ENCODE measurements around the gene ARF1.
A peak's percentile ranks its signal among the peaks of the same experiment; 100 is the strongest.

Gene ARF1

DNA sequence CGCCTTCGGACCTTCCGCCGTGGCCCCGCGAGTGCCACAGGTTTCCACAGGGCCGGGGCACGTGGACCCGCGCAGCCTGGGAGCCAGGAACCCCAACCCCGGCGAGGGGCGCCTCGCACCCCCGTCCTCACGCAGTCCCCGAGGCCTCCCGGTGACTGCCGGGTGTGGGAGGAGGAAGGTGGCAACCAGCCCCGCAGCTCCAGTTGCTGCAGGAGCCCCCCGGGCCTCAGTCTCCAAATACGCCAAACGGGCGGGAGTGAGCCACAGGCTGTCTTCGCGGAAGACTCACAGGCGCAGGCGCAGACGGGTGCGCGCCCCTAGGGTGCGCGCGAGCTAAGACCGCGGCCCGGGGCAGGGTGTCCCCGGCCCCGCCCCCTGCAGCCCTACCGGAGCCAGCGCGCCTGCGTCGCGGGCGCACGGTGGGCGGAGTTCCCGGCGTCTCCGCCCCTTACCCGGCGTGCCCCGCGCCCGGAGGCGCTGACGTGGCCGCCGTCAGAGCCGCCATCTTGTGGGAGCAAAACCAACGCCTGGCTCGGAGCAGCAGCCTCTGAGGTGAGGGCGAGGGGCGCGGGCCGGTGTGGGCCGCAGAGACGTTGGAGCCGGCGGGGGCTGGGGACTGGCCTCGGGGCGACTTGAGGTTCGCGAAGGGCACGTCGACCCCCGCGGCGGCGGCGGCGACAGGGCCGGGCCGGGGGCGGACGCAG is at the start of gene ARF1:
Gene ARF1 (plus strand): TSS at position 495 of the 704 bp plus-strand sequence. CDS start 14,407 bp downstream, outside the sequence.
- peak; percentile 36 for DNase-seq

DNA sequence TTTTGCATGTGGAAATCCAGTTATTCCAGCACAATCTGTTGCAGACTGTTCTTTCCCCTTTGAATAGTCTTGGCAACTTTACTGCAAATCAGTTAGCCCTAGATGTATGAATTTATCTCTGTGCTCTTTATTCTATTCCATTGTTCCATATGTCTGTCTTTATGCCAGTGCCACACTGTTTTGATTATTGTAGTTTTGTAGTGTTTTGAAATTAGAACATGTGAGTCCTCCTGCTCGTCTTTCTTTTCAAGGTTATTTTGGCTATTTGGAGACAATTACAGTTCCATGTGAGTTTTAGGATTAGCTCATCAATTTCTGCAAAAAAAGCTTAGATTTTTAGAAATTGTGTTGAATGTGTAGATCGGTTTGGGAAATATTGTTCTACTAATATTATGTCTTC is 49.1 kb upstream of the ARF1 start:
- DNase-seq = no peak

DNA sequence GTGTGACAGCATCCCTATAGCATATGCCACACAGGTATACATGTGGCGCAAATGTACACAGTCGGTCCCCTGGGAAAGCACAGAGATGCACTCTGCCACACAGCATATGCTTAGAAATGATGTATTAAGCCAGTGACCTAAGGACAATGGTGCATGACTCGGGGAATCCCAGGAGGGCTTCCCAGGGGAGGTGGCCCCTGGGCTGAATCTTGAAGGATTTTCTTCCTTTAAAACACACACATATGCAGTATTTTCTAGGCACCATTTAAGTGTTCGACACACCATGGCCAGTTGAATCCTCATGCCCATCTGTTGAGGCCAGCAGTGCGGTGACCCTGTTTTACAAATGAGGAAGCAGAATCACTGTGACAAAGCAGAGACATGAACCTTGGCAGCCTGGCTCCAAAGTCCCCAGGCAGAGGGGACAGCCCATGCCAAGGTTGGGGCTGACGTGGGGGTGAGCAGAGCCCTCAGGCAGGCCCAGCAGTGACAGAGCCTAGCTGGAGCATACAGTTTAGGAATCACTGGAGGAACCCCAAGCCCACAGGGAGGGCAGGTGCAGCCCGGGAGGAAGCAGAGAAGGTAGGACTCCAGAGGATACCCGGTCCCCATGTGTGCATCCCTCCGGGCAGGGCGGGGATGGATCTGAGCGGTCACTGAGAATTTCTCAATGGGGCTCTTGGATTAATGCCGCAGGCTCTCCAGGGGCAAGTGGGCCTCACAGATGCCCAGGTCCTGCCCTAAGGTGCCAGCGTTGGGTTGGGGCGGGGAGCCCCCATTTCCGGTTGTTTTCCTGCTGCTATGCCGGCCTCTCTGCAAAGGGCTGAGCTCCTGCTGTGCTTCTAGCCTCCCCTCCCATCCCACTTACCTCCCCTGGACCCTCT is 47.3 kb upstream of the ARF1 start:
- no peak for DNase-seq

DNA sequence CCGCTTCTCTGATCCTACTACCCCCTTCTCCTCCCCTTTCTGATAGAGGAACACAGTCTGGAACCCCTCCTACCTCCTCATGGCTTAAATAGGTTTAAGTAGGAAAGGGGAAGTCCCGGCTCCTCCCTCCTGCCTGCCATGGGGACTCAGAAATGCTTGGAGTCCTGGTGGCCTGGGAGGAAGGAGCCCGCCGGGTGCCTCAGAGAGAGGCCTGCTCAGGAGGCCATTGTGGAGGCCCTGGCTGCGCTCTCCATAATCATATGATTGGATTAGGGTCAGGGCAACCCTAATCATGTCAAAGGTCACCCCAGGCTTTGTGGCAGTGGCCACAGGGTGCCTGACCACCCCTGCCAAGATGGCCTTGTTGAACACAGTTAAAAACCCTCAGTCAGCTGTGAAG is 46.7 kb upstream of the ARF1 start:
- no peak for DNase-seq

DNA sequence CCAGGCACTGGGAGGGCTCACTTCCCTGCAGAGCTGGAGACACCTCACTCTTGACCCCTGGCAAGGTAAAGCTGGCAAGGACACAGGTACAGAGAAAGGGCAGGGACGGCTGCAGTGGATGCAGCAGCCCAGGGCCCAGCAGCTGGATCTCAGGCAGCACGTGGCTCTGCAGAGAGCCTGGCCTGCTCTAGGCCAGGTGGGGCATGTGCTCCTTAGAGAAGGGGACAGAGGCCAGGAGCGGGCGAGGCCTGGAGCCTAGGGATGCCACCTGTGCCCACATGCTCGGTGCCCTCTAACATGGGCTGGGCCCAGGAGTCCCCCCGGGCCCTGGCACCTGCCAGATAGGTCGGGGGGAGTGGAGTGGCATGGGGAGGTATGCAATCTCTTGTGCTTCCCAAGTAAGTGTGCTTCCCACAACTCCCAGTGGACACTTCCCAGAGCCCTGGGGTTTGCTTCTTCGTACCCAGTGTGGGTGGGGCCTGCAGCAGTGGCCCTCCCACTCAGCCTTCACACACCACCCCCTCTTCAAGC is 45.7 kb upstream of the ARF1 start:
- no peak for DNase-seq

DNA sequence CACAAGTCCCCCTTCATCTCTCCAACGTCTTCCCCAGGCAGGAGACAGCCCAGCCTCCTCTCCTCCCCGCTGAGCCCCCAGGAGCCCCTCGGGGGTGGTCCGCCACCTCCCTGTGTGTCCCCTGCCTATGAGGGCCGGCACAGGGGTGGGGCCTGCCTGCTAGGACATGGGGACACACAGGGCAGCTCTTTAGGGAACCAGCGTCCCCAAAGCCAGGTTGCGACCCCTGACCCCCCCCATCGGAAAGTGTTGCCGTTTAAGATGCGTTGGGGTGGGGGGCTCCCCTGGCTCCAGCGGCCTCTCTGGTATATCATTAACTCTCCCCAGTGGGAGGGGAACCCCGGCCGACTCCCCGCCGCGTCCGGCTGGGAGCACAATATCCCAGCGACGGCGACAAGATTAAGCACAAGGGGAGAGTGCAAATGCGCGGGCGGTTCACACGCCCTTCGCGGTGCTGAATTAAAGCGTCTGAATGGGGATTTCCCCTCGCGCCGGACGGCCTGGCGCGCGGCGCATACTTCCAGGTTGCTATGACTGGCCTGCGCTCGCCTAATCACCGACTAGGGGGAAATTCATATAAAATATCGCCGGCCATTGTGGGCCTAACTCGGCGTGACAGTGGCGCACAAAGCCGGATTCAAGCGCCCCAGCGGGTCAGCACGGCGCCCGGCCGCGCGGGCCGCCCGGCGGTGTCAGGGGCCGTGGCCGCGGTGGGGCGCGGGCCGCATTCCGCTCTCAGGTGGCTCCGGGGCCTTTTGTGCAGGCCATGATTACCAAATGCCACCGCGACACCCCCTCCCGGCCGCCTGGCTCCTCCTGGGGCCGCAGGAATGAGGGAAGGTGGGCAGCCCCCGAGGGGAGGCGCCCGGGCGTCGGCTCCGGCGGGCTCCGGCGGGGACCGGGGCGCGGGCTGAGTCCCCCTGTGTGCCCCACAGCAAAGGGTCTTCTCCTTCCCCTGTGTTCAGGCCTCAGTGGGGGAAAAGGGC is 44.8 kb upstream of the ARF1 start:
- DNase-seq = no peak

DNA sequence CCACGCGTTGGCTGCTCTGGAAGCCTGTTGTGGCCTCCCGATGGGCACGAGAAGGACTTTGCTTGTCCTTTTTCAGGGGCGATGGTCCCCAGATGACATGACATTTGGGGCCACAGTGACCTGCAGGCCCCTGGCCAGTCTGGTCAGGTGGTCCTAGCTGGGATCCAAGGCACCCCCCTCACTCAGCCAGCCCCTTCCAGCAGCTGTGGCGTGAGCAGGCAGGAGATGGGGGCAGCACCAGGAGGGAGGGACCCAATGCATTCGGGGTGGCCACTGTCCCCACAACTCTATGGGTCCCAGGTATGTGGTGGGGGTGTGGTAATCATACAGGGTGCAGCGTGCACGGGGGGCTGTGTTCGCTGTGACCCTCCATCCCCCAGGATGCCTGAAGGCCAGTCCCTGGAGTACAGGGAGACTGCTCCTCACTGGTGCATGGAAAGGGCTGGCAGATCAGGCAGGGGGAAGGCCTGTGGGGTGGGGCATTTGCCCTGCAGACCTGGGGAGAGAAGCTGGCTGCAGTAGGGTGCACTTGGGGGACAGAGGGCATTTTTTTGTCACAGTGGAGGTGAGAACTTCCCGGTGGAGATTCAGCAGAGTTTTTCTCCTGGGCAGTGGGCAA is 44.0 kb upstream of the ARF1 start:
- DNase-seq = no peak

DNA sequence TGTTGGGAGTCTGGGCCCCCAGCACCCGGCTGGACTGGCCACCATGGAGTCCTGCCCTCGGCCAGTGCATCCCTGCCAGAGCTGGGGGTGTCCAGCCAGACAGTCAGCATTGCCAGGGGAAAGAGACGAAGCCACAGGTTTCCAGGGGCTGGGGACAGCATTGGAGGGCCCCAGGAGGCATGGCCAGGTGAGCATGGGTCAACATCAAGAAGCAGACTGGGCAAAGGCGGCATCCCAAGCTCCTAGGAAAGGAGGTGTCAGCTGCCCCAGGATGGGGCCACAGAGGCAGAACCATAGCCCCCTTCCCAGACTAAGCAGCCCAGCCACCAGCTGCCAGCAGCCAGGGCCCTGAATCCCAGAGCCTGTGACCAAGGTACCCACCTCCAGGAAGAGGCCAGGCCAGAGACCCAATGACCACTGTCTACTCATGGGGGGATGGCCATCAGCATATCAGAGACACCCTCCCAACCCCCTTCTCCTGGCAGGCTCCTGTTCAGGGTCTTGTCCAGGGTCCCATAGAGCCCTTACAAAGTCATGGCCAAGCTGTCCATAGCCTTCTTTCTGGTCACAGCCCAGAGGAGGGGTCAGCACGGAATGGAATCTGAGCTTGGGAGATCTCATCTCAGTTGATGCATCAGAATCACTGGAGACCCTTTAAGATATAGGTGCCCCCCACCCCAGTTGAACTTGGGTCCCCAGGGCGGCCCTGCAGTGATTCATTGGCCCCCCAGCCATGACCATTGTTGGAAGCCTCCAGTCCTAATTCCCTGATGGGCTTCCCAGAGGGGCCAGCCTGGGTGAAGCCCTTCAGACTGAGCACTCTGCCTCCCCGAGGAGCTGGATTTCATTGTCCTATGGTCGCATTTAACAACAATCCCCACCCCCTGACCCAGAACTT is 43.3 kb upstream of the ARF1 start:
- DNase-seq = no peak

DNA sequence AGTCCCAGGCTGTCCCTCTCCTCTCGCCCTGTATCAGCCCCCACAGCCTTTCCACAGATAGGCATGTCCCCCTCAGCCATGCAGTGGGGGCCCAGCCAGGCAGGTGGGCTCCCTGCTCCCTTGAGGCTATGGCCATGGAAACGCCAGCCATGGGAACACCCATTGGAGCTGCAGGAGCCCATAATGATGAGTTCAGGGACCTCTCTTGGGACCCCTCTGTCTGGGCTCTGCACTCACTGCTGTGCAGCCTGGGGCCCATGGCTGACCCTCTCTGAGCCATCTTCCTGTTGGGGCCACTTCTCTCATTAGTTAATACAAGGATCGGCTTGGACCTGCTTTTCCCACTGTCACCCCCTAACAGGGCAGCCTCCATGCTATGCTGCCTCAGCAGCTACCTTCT is 42.5 kb upstream of the ARF1 start:
- no peak for DNase-seq

DNA sequence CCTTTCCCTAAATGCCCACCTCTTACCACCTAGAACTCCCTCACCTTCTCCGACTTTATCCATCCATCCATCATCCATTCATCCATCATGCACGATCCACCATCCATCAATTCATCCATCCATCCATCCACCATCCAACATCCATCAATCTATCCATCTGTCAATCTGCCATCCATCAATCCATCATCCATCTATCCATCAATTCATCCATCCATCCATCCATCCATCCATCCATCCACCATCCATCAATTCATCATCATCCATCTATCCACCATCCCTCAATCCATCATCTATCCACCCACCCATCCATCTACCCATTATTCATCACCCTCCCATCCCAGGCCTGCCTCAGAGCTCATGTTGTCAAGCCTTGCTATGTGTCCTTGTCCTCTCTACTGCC is 41.2 kb upstream of the ARF1 start:
- DNase-seq = no peak

DNA sequence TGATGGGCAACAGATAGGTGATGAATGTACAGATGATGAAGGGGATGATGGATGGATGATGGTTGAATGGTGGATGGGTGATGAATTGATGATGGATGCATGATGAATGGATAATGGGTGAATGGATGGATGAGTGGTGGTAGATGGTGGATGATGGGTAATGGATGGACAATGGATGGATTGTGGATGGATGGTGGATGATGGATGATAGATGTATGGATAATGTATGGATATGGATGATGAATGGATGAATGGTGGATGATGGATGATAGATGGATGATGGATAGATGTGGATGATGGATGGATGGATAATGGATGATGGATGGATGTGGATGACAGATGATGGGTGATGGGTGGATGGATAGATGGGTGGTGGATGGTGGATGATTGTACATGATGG is 40.0 kb upstream of the ARF1 start:
- DNase-seq = no peak

DNA sequence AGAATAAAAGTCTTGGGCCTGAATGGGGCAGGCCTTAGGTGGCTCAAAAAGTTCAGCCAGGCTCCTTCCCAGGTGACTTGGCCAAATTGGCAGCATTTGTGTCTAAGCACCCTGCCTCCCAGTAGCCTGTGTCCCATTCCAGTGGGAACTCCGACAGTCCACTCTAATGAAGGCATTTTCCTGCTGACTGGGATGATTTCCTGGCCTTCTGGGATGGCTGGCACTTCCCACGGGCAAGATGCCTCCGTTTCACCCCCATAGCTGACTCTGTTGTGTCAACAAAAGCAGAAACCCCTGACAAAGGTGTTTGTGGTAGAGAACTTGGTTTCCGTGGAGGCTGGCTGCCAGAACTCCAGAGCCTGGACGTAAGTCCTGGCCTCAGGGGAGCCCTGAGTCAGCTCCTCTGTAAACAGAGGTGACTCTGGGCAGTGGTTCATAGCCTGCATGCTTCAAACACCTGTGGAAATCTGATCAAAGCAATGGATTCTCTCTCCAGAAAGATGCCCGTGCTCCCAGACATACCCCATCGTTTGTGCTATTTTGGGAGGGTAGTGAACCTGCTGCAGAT is 39.1 kb upstream of the ARF1 start:
- DNase-seq = no peak

DNA sequence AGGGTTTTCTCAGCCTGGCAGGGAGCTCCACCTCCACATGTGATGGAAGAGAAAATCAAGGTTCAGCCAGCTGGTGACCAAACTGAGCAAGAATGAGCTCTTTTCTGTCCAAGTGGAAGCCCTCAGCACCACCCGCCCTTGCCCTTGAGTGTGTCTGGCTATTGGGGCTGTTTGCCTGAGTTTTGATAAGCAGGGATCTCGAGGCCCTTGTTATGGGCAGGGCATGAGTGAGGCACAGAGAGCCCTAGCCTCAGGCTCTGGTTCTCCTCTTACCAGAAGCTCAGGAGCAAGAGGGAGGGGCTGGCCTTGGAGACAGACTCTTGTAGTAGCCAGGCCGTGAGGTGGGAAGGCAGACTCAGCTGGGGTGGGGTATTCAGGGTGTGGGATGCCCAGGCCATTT is 37.5 kb upstream of the ARF1 start:
- no peak for DNase-seq

DNA sequence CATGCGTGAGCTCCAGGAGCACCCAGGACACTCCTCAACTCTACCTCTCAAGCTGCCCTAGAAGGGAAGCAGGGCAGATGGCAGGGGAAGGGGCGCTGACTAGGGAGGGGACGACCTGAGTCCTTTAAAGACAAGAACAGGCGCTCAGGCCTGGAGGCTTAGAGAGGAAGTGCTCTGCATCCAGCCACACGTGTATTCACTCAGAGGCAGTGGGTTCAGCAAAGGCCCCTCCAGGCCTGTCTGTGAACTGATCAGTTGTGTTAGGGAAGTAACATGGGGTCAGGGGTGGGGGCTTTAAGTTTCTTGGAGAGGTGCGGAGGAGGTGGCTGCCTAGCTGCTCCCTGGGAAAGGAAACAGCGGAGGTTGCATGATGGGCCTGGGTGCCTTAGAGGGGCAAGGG is 37.1 kb upstream of the ARF1 start:
- no peak for DNase-seq

DNA sequence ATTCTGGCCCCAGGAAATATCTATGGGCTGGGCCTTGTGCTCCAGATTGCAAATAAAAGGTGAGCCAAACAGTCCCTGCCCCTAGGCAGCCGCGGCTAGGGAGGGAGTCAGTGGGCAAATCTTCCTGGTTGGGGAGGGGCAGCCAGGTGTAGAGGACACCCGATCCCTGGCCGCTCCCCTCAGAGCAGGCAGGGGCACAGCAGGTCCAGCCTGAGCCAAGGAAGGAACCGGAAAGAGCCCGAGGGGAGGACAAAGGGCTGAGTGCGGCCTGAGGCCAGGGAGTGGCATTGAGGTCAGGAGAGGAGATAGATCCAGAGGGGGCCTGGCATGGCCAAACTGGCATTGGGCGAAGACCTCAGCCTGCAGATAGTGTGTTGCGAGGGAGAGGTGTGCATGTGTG is 36.6 kb upstream of the ARF1 start:
- no peak for DNase-seq

DNA sequence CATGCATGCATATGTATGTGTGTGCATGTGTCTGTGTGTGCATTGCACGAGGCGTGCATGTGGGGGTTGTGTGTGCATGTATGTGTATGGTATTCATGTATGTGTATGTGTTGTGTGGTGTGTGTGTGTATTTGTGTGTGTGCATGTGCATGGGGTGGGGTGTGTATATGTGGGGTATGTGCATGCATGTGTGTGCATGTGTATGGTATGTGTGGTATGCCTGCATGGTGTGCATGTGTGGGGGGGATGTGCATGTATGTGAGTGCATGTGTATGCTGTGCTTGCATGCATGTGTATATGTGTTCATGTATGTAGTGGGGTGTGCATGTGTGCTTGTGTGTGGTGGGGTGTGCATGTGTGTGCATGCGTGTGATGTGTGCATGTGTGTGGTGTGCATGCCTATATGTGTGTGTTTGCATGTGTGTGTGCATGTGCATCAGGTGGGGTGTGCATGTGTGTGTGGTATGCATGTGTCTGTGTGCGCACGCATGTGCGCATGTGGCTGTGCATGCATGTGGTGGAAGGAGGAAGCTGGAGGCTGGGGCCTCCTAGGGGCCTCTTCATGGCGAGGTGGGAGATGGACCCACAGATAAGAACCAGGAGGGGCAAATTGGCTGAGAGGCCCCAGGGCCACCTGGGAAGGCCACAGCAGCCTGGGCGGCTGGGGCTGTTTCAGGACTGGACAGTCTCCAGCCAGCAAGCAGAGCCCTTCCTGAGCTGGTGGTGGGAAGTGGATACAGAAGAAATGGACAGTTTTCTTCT is 35.9 kb upstream of the ARF1 start:
- DNase-seq = no peak

DNA sequence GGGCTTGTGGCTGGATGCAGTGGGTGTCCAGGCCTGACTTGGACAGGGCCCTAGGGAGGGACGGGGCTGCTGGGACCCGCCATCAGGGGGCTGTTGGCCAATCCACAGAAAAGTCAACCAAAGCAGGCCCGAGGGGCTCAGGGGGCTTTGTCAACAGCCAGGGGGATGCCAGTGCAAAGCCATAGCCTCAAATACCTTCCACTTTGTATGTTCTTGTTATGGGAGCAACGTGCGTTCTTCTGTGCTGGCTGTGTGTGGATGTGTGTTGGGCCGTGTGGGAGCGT is 35.4 kb upstream of the ARF1 start:
- DNase-seq = no peak

DNA sequence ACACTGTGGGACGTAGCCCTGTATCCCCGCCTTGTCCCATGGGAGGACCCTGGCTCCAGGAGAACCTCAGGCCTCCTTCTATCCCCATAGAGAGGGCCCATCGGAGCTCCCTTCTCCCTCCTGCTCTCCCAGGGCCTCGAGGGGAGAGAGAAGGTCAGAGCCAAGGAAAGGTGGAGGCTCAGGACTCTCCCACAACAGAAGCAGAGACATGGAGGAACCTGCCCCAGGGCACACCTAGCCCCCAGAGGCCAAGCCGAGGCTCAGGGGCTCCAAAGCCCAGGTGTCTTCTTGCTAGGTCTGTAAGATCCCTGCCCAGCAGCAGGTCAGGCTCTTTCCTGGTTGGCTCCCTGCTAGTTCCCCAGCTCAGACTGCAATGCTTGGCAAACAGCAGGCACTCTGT is 34.4 kb upstream of the ARF1 start:
- no peak for DNase-seq

DNA sequence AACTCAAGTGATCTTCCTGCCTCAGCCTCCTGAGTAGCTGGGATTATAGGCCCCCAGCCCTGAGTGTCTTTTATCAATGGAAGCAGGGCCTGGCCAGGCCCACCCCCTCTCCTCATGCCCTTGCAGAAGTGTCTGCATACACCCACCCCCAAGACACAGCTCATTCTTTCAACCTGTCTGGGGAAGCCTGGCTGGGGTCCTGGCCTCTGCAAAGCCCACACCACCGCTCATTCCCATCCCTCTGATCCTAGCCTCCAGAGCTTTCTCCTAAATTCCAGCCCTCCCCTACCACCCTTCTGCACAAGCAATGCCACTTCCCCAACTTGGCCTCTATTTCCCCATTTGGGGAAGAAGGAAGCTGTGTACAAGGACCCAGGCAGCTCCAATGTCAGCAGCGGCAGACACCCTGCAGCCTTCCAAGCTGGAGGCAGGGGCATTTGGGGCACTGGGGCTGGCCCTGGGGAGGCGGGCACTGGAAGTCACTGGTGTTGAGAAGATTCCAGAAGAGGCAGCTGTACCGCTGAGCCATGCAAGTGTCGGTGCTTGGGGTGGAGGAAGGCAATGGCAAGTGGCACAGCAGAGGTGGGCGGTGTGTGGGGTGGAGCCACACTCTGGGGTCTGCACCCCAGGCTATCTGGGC is 33.7 kb upstream of the ARF1 start:
- DNase-seq = no peak
